T-helper 1 cell (primary cell): ENCODE measurements around the gene DDX56.
"Not testable (repeated sequence)": the region's sequence is repeated elsewhere in the genome, so short reads cannot be mapped to it uniquely, and the experiment has no call there.

Experiments
- DNase-seq, 5 donors: peaks; one replicate each; pipeline ENCODE4 v3.0.0-alpha.2; 2012 to 2020

Gene DDX56

DNA sequence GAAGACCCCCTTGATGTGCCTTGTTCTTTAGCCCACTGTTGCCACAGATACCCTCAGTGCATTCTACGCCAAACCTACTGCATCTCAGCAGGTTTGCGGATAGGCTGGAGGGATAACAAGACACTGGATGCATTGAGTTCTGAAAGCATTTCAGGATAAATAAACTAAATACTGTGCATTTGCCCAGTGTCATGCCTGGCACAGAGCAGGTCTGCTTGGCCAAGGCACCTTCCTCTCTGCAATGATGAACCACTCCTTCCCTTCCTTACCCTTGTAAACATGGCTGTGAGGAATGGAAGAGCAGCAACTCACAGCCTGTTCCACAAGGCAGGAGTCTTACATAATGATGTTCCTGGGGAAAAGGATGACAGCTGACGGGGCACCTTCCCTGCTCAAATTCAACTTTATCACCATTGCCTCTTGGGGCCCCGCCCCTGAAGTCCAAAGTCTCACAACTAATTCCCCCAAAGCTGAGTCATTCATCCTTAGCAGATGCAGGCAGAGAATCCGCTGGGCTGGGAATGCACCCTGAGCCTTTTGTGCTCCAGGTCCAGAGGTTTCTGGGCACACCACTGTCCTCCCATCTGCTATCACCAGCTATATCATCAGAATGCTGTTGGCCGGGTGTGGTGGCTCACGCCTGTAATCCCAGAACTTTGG is 11.6 kb downstream of the DDX56 start:
- DNase-seq, result no peak

DNA sequence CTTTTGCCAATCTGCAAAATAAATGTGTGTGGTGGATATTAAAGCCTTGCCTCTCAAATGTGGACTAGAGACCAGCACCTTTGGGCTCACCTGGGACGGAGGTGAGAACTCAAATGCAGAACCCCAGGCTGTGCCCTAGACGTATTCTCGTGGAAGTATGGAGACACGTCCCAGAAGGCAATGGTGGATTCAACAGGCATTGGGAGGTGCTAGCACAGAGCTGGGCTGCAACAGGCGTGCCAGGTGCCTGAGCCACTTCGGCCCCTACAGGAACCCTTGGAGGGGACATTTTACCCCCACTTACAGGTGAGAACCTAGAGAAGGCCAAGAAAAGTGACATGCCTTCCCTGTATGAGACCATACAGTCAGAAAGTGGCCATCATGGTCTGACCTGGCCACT is 12.2 kb downstream of the DDX56 start:
- no peak for DNase-seq

- no peak for DNase-seq
These were observed 14.2 kb downstream of the DDX56 start for GRCh38 chr7:44559485-44559884.

DNA sequence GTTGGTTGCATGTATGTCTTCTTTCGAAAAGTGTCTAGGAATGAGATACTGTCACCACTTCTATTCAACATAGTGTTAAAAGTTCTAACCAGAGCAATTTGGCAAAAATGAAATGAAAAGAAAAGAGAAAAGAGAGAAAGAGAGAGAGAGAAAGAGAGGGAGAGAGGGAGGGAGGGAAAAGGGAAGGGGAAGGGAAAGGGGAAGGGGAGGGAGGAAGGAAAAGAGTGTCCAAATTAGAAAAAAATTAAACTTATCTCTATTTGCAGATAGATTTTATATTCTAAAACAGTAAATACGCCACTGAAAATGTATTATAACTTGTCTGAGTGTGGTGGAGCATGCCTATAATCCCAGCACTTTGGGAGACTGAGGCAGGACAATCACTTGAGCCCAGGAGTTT is 16.2 kb downstream of the DDX56 start:
- DNase-seq, result no peak

DNA sequence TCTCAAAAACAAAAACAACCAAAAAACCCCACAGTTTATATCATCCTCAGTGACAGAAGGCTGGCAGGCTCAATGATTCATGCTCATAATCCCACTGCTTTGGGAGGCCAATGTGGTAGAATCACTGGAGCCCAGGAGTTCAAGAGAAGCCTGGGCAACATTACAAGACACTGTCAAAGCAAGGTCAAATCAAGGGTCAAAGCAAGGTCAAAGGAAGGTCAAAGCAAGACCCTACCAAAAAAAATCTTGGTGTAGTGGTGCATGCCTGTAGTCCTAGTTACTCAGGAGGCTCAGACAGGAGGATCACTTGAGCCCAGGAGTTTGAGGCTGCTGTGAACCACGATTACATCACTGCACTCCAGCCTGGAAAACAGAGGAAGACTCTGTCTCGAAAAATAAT is 18.4 kb downstream of the DDX56 start:
- DNase-seq, result no peak

- DNase-seq, result not testable (repeated sequence)
These were observed 21.2 kb downstream of the DDX56 start for GRCh38 chr7:44552473-44553005.

DNA sequence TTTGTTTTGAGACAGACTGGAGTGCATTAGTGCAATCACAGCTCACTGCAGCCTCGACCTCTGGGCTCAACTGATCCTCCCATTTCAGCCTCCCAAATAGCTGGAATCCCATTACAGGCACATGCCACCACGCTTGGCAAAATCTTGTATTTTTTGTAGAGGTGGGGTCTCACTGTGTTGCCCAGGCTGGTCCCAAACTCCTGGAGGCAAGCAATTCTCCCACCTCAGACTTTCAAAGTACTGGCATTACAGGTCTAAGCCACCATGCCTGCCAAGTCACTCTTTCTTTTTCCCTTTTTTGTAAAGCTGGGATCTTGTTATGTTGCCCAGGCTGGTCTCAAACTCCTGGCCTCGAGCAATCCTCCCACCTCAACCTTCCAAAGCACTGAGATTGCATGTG is 24.3 kb downstream of the DDX56 start:
- no peak for DNase-seq

DNA sequence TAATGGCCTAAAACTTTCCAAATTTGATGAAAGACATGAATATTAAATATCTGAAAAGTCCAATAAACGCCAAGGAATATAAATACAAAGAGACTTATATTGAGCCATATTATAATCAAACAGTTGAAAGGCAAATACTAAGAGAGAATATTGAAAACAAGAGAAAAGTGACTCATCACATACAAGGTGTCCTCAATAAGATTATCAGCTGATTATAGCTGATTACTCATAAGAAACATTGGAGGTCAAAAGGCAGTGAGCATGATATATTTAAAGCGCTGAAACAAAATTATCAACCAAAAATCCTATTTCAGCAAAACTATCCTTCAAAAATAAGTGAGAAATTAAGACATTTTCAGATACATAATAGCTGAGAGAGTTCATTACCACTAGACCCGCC is 24.8 kb downstream of the DDX56 start:
- no peak for DNase-seq

- no peak for DNase-seq
These were observed 26.0 kb downstream of the DDX56 start for GRCh38 chr7:44547536-44548231.

DNA sequence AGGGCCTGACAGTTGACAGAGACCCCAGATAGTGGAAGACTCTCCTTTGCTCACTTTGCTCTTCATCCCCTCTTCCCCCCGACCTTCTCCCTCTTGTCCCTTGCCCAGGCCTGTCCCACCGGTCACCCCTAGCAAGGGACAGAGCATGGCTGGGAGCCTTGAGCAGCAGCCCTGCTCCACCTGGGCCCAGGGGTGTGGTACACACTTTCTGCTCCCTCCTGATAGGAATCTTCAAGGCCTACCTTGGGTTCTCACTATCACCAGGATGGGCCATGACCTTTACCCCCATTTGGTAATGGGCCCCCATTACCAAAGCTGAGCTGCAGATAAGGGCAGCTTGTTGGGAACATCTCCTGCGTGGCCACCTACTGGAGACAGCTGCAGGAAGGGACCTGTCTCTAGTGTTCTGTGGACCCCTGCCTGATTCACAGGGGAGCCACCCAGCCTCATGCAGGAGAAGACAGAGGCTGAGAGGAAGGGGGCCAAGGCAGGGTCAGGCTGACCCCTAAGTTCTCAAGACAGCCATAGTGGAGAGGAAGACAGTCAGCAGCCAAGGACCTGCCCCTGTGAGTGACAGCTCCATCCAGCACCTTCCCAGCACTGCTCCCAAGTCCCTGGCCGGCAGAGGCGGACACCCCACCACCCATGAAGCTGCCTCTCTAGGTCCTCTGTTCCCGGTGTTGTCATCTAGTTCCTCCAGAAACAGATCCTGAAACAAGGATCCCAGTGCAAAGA is 31.7 kb downstream of the DDX56 start:
- DNase-seq, result no peak

DNA sequence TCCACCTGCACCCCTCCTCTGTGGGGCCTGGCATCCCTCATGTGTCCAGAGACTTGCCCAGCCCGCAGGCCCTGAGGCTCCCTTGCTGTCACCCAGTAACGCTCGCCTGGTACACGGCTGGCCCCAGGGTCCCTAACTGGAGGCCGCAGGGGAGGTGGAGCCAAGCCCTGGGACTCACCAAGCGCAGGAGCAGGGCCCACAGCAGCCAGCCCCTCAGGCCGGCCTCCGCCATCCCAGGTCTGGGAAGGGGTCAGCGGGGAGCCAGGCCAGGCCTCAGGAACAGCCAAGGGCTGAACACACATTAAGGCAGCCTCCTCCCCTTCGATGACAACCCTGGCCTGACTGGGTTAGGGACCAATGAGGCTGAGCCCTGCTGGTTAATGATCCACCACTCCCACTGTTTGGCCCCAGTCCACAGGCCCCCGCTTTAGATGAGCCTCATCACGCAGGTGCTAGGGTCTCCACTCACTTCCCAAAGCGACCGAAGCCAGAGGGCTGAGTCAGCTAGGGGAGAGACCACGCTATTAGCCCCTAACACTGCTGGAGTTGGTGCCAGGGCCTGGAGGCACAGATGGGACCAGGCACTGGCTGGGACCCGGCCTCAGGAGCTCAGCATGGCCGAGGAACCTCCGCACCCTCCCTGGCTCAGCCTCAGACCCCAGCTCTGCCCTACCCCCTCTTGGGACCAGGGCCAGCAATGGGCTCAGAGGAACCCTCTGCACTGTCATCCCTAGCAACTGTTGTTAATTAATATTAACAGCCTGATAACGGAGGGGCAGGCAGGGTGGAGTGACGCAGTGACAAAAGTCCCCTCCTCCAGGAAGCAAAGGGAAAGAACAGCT is 32.5 kb downstream of the DDX56 start, which contains the start of gene NPC1L1:
TSS of gene NPC1L1 (minus strand) at position 303 of the 842 bp plus-strand sequence. CDS start at position 232, 71 bp downstream.
- no peak for DNase-seq

- DNase-seq, result no peak
These were observed 33.1 kb downstream of the DDX56 start for GRCh38 chr7:44540592-44541027.

DNA sequence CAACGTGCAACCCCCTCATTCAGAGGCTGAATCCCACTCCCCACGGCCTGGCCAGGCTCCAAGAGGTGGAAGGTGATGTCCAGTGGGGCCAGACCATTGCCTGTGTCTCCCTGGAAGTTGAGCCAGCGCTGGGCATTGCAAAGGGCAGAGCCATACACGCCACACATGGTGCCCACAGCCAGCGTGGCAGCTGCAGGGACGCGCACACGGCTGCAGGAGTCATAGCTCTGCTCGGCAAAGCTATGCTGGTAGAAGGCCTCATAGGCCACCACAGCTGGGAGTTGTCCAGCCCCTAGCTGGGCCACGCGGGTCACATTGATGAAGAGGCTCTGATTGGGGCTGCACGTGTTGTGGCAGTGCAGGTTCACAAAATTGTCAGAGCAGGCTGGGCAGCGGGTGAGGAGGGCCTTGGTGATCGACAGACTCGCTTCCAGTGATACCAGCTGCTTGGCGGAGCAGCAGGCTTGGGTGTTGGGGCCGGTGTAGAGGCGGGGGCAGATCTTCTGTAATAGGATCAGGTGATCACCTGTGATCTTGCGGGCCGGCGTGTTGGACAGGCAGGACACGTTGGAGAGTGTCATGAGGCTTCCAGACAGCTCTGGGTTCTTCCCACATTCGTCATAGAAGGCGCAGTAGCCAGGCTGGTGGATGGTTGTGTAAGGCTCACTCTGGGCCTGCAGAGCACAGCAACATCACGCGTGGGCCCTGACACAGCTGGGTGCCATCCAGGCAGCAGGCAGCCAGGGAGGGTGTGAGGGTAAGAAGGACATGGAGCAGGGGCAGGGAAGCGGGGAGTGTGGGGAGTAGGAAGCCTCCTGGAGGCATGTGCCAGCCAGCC is 33.8 kb downstream of the DDX56 start:
- no peak for DNase-seq

GRCh38 chr7:44538798-44539668 is 34.7 kb downstream of the DDX56 start:
- no peak for DNase-seq

GRCh38 chr7:44538093-44538797 is 35.5 kb downstream of the DDX56 start:
- no peak for DNase-seq

- no peak for DNase-seq
These were observed 36.3 kb downstream of the DDX56 start for GRCh38 chr7:44537442-44537841.

DNA sequence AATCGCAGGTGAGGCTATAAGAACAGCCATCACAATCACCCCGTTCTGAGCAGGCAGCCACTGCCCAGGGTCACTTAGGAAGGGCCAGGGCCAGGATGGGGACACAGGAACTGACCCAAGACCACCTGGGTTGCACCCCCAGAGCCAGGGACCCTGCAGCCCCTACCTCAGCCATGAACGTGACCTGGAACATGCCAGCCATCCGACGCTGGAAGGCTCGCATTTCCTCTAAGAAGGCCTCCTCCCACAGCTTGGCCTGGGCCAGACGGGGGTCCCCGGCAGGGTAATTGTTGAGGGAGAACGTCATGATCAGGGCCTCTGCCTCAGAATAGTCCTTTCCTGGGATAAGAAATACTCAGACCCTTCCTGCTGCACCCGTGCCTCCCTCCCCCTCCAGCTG is 37.6 kb downstream of the DDX56 start:
- DNase-seq, result no peak

DNA sequence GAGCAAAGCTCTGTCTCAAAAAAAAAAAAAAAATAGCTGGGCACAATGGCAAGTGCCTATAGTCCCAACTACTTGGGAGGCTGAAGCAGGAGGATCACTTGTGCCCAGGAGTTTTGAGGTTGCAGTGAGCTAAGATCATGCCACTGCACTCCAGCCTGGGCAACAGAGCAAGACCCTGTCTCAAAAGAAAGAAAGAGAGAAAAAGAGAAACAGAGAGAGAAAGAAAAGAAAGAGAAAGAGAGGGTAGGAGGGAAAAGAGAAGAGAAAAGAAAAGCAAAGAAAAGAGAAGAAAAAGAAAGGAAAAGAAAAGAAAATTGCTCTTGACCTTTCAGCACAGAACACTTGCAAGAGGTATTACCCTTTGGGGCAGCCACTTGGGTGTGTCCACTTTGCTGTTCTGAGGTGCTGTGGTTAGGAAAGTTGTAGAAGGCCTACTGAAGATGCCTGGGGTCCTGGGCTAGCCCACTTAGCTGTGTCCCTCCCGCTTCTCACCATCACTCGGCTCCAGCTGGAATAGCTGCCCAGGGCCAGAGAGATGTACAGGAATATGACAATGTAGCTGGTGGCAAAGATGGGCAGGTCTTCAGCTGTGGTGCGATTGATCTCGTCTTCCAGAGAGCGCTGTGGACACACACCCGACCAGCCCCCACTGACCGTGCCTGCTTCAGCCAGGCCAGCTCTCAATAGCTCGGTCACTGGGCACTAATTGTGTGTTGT is 38.2 kb downstream of the DDX56 start:
- DNase-seq, result no peak

DNA sequence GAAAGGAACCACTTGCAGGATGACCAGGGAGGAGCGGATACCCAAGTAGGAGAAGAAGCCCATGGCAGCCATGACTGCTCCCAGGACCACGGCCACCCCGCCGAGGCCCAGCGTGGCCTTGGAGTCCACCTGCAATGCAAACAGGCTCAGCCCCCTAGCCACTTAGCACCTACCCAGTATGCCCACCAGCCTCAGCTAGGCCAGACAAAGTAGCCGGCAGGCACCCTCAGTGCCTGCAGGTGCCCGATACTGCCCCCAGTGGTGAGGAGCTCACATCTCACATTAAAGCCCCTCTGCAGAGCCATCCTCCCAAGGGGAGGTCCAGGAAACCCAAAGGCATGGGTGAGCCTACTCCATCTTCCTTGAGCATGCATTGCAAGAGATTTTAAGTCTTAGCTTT is 39.2 kb downstream of the DDX56 start:
- DNase-seq, result peak in 3 of 5 donors; percentile 13 to 45 (median 22)
